ENCODE results near the gene PLAC8.
"Not testable (repeated sequence)": the region's sequence is repeated elsewhere in the genome, so short reads cannot be mapped to it uniquely, and the experiment has no call there.

Gene PLAC8

GRCh38 chr4:83146841-83147240 lies 32.3 kb upstream of the PLAC8 start:
- no peak overlapping the region for H3K4me3 ChIP-seq (ENCODE audit: control insufficient read depth, low read depth, low read length)
- TF ChIP-seq CTCF (conservative IDR thresholded peaks at IDR 0.05; ENCODE audit: control insufficient read depth, insufficient read depth, low read depth, low read length), result no peak
- DNase-seq (ENCODE audit: low read depth), result no peak

GRCh38 chr4:83145776-83146175 lies 31.2 kb upstream of the PLAC8 start:
- DNase-seq (ENCODE audit: low read depth); H3K4me3 ChIP-seq (ENCODE audit: control insufficient read depth, low read depth, low read length): not testable (repeated sequence)

- peak; percentile 33 for DNase-seq (ENCODE audit: low read depth)
- no peak for TF ChIP-seq CTCF (conservative IDR thresholded peaks at IDR 0.05; ENCODE audit: control insufficient read depth, insufficient read depth, low read depth, low read length)
- H3K4me3 ChIP-seq (ENCODE audit: control insufficient read depth, low read depth, low read length), result no peak overlapping the region
These were observed 25.1 kb upstream of the PLAC8 start for GRCh38 chr4:83139514-83140156.

GRCh38 chr4:83138946-83139345 lies 24.4 kb upstream of the PLAC8 start:
- H3K4me3 ChIP-seq (ENCODE audit: control insufficient read depth, low read depth, low read length), result no peak overlapping the region
- no peak for TF ChIP-seq CTCF (conservative IDR thresholded peaks at IDR 0.05; ENCODE audit: control insufficient read depth, insufficient read depth, low read depth, low read length)

GRCh38 chr4:83132065-83132464 lies 17.5 kb upstream of the PLAC8 start:
- no peak for DNase-seq (ENCODE audit: low read depth)
- TF ChIP-seq CTCF (conservative IDR thresholded peaks at IDR 0.05; ENCODE audit: control insufficient read depth, insufficient read depth, low read depth, low read length), result no peak
- no peak overlapping the region for H3K4me3 ChIP-seq (ENCODE audit: control insufficient read depth, low read depth, low read length)

More at GRCh38 chr4:83138946-83139345, 24.4 kb upstream of the PLAC8 start:
- no peak for DNase-seq (ENCODE audit: low read depth)

GRCh38 chr4:83129264-83129663 lies 14.7 kb upstream of the PLAC8 start:
- no peak overlapping the region for H3K4me3 ChIP-seq (ENCODE audit: control insufficient read depth, low read depth, low read length)
- DNase-seq (ENCODE audit: low read depth), result no peak
- no peak for TF ChIP-seq CTCF (conservative IDR thresholded peaks at IDR 0.05; ENCODE audit: control insufficient read depth, insufficient read depth, low read depth, low read length)

- no peak overlapping the region for H3K4me3 ChIP-seq (ENCODE audit: control insufficient read depth, low read depth, low read length)
- DNase-seq (ENCODE audit: low read depth), result peak; percentile 89
- TF ChIP-seq CTCF (conservative IDR thresholded peaks at IDR 0.05; ENCODE audit: control insufficient read depth, insufficient read depth, low read depth, low read length), result no peak
These were observed 13.9 kb upstream of the PLAC8 start for GRCh38 chr4:83128240-83128929.
